Measurements from ENCODE around the gene TFIP11. TPM values are rescaled to one million over a fixed set of nuclear protein-coding genes. Genes with fewer than 3 reads are reported as not detected.

The TFIP11 gene
- total and polyA plus RNA-seq, 9 of the 15 experiments (the other 6 are each of a cell fraction or from before 2014, with no cell fraction given), result 11.5 to 38.1 (median 25.2) TPM

DNA sequence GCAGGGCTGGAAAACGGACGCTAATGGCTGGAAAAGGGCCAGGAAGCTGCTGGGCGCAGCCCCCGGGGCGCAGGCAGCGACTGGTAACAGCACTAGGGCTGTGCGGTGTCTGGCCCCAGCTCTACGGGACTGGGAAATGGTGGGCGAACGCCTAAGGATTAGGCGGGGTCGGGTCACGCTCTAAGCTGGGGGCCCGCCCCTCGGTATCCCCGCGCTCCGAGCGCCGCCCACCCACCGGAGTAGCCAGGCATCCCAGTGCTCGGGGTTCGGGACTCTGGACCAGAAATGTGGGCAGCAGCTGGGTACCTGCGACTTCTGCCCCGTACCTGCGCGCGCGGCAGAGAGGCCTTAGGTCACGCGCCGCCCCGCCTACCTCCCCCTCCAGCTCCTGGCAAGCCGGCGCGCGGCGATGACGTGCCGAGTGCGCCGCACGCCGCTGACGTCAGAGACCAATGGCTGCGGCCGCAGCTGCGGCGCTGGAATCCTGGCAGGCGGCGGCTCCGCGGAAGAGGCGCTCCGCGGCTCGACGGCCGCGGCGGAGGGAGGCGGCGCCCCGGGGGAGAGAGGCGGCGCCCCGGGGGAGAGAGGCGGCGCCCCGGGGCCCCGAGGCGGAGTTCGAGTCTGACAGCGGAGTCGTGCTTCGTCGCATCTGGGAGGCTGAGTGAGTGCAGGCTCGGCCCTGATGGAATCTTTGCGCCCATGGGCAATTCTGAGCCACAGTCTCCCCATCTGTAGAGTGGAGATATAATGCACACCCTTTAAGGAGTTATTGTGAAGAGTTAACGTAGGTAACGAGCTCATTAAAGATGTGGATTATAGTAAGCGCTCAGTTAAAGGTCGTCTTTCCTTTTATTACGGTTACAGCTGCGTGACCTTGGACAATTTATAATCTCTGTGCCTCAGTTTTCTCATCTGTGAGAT, 28.6 kb downstream of the TFIP11 start, which contains the start of the genes HPS4 and SRRD (continued):
- TF ChIP-seq HCFC1 (IDR thresholded peaks at IDR 0.05; ENCODE audit: low read depth, low read length) (peak; percentile 87), TBP (optimal IDR thresholded peaks at IDR 0.05; ENCODE audit: low read depth, low read length) (peak; percentile 78), SUPT5H (IDR thresholded peaks at IDR 0.05) (peak; percentile 72), GMEB1 (CRISPR knock-in tag; IDR thresholded peaks at IDR 0.05) (peak; percentile 82), ZNF740 (CRISPR knock-in tag; IDR thresholded peaks at IDR 0.05) (peak; percentile 84), ZNF740 (tag; IDR thresholded peaks at IDR 0.05) (no peak), CREB3 (tag; conservative IDR thresholded peaks at IDR 0.05; ENCODE audit: low read depth) (0 out of 2 replicates have a peak, but pooled peaks have one; percentile 32), MEIS2 (IDR thresholded peaks at IDR 0.05; ENCODE audit: partially characterized antibody) (no peak), HDAC1 (IDR thresholded peaks at IDR 0.05) (peak; percentile 60 to 89; a peak in 3 of 4 replicates), HDGF (IDR thresholded peaks at IDR 0.05) (peak; percentile 94; the same call in 1 of the 2 replicates), SMARCE1 (IDR thresholded peaks at IDR 0.05) (0 out of 2 replicates have a peak, but pooled peaks have one; percentile 28), FOXA3 (CRISPR knock-in tag; conservative IDR thresholded peaks at IDR 0.05 in 1 of 2, IDR thresholded peaks at IDR 0.05 in 1 of 2) (peak in 1 of 2 experiments; percentile 13; a peak in 1 of 4 replicates), NFE2 (IDR thresholded peaks at IDR 0.05; ENCODE audit: low read depth) (0 out of 2 replicates have a peak, but pooled peaks have one; percentile 11), MXD1 (CRISPR knock-in tag; IDR thresholded peaks at IDR 0.05; ENCODE audit: borderline replicate concordance, poor library complexity, severe bottlenecking) (peak; percentile 75), TFE3 (CRISPR knock-in tag; IDR thresholded peaks at IDR 0.05) (peak; percentile 65), NR2C2 (CRISPR knock-in tag; IDR thresholded peaks at IDR 0.05) (peak; percentile 85), NR2C2 (tag; IDR thresholded peaks at IDR 0.05) (peak; percentile 86), NBN (IDR thresholded peaks at IDR 0.05; ENCODE audit: low read depth) (peak; percentile 25), USF1 (CRISPR knock-in tag; IDR thresholded peaks at IDR 0.05) (peak; percentile 88), NRF1 (conservative IDR thresholded peaks at IDR 0.05 in 1 of 2, IDR thresholded peaks at IDR 0.05 in 1 of 2) (peak; percentile 83 to 85)
